Measurements from ENCODE around the gene TENT5C.

- TF ChIP-seq CTCF (IDR thresholded peaks at IDR 0.05; ENCODE audit: insufficient read depth, low read length) (no peak), POLR2AphosphoS5 (IDR thresholded peaks at IDR 0.05; ENCODE audit: low read depth) (peak; percentile 62; the same call in 1 of the 2 replicates)
Measured at GRCh38 chr1:117572546-117572945, 33.3 kb upstream of the TENT5C start.
